ENCODE data around the gene LRRC75A. TPM values are rescaled to one million over a fixed set of nuclear protein-coding genes. Genes with fewer than 3 reads are reported as not detected.

LRRC75A gene
- total and polyA plus RNA-seq, 2 donors (not counting 3 experiments of a cell fraction or from before 2014, with no cell fraction given): 3.7 to 6.1 TPM

GRCh38 chr17:16511593-16511992 is 19.6 kb upstream of the LRRC75A start:
- DNase-seq (ENCODE audit: low read depth, low spot score) (no peak), FAIRE-seq (no peak)
- no TSS peak for BruUV-seq (replicated peaks)
- intact Hi-C loops (cut with micrococcal nuclease): no loop called here
- CTCF ChIA-PET: interaction anchor here (1.0 to 3.4 kb wide), 5 partner anchors 10 to 148 kb away, joined by 3 to 20 read pairs (median 8); no protein-coding TSS in a partner anchor
- POLR2A ChIA-PET: no interaction called here
- TF ChIP-seq FOS (IDR thresholded peaks at IDR 0.05; ENCODE audit: borderline replicate concordance, insufficient read depth, low read length): peak; percentile 24
- TF ChIP-seq, protein P1, sequence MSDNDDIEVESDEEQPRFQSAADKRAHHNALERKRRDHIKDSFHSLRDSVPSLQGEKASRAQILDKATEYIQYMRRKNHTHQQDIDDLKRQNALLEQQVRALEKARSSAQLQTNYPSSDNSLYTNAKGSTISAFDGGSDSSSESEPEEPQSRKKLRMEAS (IDR thresholded peaks at IDR 0.05; ENCODE audit: insufficient read depth, insufficient read length): no peak
- H3K27me3 ChIP-seq (ENCODE audit: control insufficient read depth in 2 of 2, insufficient read depth in 2 of 2, low read length in 2 of 2): peaks cover 0 to 12% of the 10 kb centered on the region in 2 experiments
- H3K9me3 ChIP-seq (replicated peaks; ENCODE audit: control insufficient read depth, insufficient read depth, low read length): no peaks in the 10 kb centered on the region
- no peaks in the 10 kb centered on the region for H4K20me1 ChIP-seq (replicated peaks; ENCODE audit: control insufficient read depth, extremely low read depth, insufficient read depth, low read length)
- H3K79me2 ChIP-seq (ENCODE audit: control insufficient read depth, insufficient read depth, low read length): no peaks in the 10 kb centered on the region
- no peak overlapping the region for H3K27ac ChIP-seq (ENCODE audit: insufficient read depth, low read depth, low read length)
- H3K36me3 ChIP-seq (ENCODE audit: control insufficient read depth in 2 of 2, extremely low read depth in 1 of 2, insufficient read depth in 2 of 2, low read length in 2 of 2): no peaks in the 10 kb centered on the region
- H2AFZ ChIP-seq (ENCODE audit: low read depth, low read length): no peak overlapping the region
- dilution Hi-C loops (cut with MboI; ENCODE audit: extremely low pct_ligation_motif_present, low sequenced_read_pairs): no loop called here
- H3K9me1 ChIP-seq (replicated peaks; ENCODE audit: control insufficient read depth, extremely low read depth, insufficient read depth, low read length): no peaks in the 10 kb centered on the region
- peaks cover 5% of the 10 kb centered on the region for H3K4me1 ChIP-seq (ENCODE audit: control insufficient read depth, extremely low read depth, insufficient read depth, low read length)
- H3K4me3 ChIP-seq (replicated peaks in 1 of 3; ENCODE audit: insufficient read depth in 1 of 3, low read depth in 1 of 3, low read length in 3 of 3): no peak overlapping the region
- no peak overlapping the region for H3K4me2 ChIP-seq (ENCODE audit: insufficient read depth, low read length)
- H3K9ac ChIP-seq (replicated peaks; ENCODE audit: extremely low read depth, insufficient read depth, low read length): no peak overlapping the region

DNA sequence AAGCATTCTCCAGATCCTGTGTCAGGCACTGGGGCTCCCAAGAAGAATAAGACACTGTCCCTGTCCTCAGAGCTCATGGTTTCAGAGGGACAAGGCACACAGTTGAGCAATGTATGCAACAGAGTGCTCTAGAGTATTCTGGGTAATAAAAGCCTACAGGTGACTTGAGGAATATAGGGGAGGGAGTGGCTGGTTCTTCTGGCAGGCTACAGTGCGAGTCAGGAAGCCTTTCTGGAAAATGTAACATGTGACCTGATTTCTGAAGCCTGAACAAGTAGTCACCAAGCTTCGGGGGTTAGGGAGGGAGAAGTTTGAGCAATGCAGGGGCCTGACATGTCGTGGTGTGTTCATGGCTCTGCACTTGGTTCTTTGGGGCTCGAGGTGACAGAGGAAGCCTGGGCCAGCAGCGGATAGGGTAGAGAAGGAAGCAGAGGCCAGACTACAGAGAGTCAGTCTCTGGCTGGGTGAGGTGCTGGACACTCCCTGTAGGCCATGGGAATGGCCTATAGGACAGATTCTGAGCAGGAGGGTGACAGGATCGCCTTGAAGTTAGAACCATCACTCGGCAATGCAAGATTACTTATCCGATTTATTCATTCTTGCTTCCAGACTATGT is 16.0 kb upstream of the LRRC75A start:
- POLR2A ChIA-PET: no interaction called here
- CTCF ChIA-PET: interaction anchor here (0.9 kb wide), 2 partner anchors 12 to 13 kb away, joined by 3 read pairs; no protein-coding TSS in a partner anchor

More for the DNA sequence above, 16.0 kb upstream of the LRRC75A start:
- FAIRE-seq (no peak), DNase-seq (ENCODE audit: low read depth, low spot score) (no peak)
- no peak overlapping the region for H2AFZ ChIP-seq (ENCODE audit: low read depth, low read length)
- H3K9ac ChIP-seq (replicated peaks; ENCODE audit: extremely low read depth, insufficient read depth, low read length): no peak overlapping the region
- BruUV-seq (replicated peaks): no TSS peak
- no peaks in the 10 kb centered on the region for H3K4me1 ChIP-seq (ENCODE audit: control insufficient read depth, extremely low read depth, insufficient read depth, low read length)
- no peaks in the 10 kb centered on the region for H3K9me1 ChIP-seq (replicated peaks; ENCODE audit: control insufficient read depth, extremely low read depth, insufficient read depth, low read length)
- H3K27me3 ChIP-seq (ENCODE audit: control insufficient read depth in 2 of 2, insufficient read depth in 2 of 2, low read length in 2 of 2): peaks cover 7 to 13% of the 10 kb centered on the region in 2 experiments
- H3K9me3 ChIP-seq (replicated peaks; ENCODE audit: control insufficient read depth, insufficient read depth, low read length): no peaks in the 10 kb centered on the region
- H3K79me2 ChIP-seq (ENCODE audit: control insufficient read depth, insufficient read depth, low read length): no peaks in the 10 kb centered on the region
- dilution Hi-C loops (cut with MboI; ENCODE audit: extremely low pct_ligation_motif_present, low sequenced_read_pairs): no loop called here
- intact Hi-C loops (cut with micrococcal nuclease): no loop called here
- no peaks in the 10 kb centered on the region for H4K20me1 ChIP-seq (replicated peaks; ENCODE audit: control insufficient read depth, extremely low read depth, insufficient read depth, low read length)
- H3K27ac ChIP-seq (ENCODE audit: insufficient read depth, low read depth, low read length): no peak overlapping the region
- no peak overlapping the region for H3K4me3 ChIP-seq (replicated peaks in 1 of 3; ENCODE audit: insufficient read depth in 1 of 3, low read depth in 1 of 3, low read length in 3 of 3)
- H3K36me3 ChIP-seq (ENCODE audit: control insufficient read depth in 2 of 2, extremely low read depth in 1 of 2, insufficient read depth in 2 of 2, low read length in 2 of 2): no peaks in the 10 kb centered on the region
- H3K4me2 ChIP-seq (ENCODE audit: insufficient read depth, low read length): no peak overlapping the region
- TF ChIP-seq EZH2 (IDR thresholded peaks at IDR 0.05; ENCODE audit: borderline replicate concordance, low read depth, low read length, severe bottlenecking) (no peak), JUN (IDR thresholded peaks at IDR 0.05; ENCODE audit: borderline replicate concordance, insufficient read depth, insufficient read length, low read depth) (no peak), POLR2AphosphoS5 (IDR thresholded peaks at IDR 0.05; ENCODE audit: insufficient read depth, low read depth, low read length) (no peak), POLR2A (IDR thresholded peaks at IDR 0.05; ENCODE audit: low read depth, low read length) (no peak), MYC (IDR thresholded peaks at IDR 0.05; ENCODE audit: low read depth, low read length) (no peak), FOS (IDR thresholded peaks at IDR 0.05; ENCODE audit: borderline replicate concordance, insufficient read depth, low read length) (no peak), GATA2 (IDR thresholded peaks at IDR 0.05; ENCODE audit: insufficient read depth, insufficient read length, low read depth, low read length) (no peak)
- TF ChIP-seq, protein P1 (IDR thresholded peaks at IDR 0.05; ENCODE audit: insufficient read depth, insufficient read length): no peak
- TF ChIP-seq, protein P2, sequence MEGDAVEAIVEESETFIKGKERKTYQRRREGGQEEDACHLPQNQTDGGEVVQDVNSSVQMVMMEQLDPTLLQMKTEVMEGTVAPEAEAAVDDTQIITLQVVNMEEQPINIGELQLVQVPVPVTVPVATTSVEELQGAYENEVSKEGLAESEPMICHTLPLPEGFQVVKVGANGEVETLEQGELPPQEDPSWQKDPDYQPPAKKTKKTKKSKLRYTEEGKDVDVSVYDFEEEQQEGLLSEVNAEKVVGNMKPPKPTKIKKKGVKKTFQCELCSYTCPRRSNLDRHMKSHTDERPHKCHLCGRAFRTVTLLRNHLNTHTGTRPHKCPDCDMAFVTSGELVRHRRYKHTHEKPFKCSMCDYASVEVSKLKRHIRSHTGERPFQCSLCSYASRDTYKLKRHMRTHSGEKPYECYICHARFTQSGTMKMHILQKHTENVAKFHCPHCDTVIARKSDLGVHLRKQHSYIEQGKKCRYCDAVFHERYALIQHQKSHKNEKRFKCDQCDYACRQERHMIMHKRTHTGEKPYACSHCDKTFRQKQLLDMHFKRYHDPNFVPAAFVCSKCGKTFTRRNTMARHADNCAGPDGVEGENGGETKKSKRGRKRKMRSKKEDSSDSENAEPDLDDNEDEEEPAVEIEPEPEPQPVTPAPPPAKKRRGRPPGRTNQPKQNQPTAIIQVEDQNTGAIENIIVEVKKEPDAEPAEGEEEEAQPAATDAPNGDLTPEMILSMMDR (IDR thresholded peaks at IDR 0.05; ENCODE audit: extremely low read depth in 1 of 2, insufficient read depth in 1 of 2, low read depth in 1 of 2, low read length in 2 of 2): no peak

Measured in endothelial cell of umbilical vein (primary cell).